Sigmoid colon (tissue), 3 donors: ENCODE results near the gene ELAC1.

Experiments
- CTCF ChIP-seq, 4 experiments: fragments of 450-650 bp in 3 of 4; fragments of 200-600 bp in 1 of 4; IDR thresholded peaks; one replicate each; pipeline ENCODE4 v1.5.1; 2016 to 2019; ENCODE audit warnings: antibody characterized with exemption in 4 of 4, mild to moderate bottlenecking in 3 of 4, moderate library complexity in 2 of 4
- POLR2A ChIP-seq, 2 donors: fragments of 450-650 bp; IDR thresholded peaks; one replicate each; pipeline ENCODE4 v1.6.1; 2016; ENCODE audit warnings: antibody characterized with exemption in 2 of 2, mild to moderate bottlenecking in 2 of 2, moderate library complexity in 2 of 2

- no peak for TF ChIP-seq CTCF (IDR thresholded peaks at IDR 0.05)
- no peak for TF ChIP-seq POLR2A (IDR thresholded peaks at IDR 0.05)
These were observed 28.9 kb upstream of the ELAC1 start for GRCh38 chr18:50938912-50939311.
